NCI-H146 treated with DMSO at 0.1 percent for 48 hours (cell line): ENCODE data around the gene AIFM2.
"Not testable (repeated sequence)": the region's sequence is repeated elsewhere in the genome, so short reads cannot be mapped to it uniquely, and the experiment has no call there.

Experiments
- DNase-seq: peaks from one replicate; lab custom pipeline; 2025; ENCODE audit not compliant: unreplicated experiment; lab: John Stamatoyannopoulos, UW

The AIFM2 gene

GRCh38 chr10:70123817-70124216 lies 8.8 kb downstream of the AIFM2 start:
- DNase-seq, result no peak

GRCh38 chr10:70123166-70123565 lies 9.5 kb downstream of the AIFM2 start:
- not testable (repeated sequence) for DNase-seq

GRCh38 chr10:70122742-70123141 lies 9.9 kb downstream of the AIFM2 start:
- no peak for DNase-seq

- no peak for DNase-seq
Observed at GRCh38 chr10:70121281-70121949, 11.2 kb downstream of the AIFM2 start.

- DNase-seq, result no peak
Observed at GRCh38 chr10:70120417-70120816, 12.2 kb downstream of the AIFM2 start.

GRCh38 chr10:70119623-70120022 lies 13.0 kb downstream of the AIFM2 start:
- no peak for DNase-seq

- DNase-seq, result no peak
Observed at GRCh38 chr10:70119197-70119596, 13.4 kb downstream of the AIFM2 start.

- no peak for DNase-seq
Observed at GRCh38 chr10:70118196-70118595, 14.4 kb downstream of the AIFM2 start.

- DNase-seq, result no peak
Observed at GRCh38 chr10:70117646-70118045, 15.0 kb downstream of the AIFM2 start.

- peak; percentile 27 for DNase-seq
Observed at GRCh38 chr10:70115948-70116682, 16.5 kb downstream of the AIFM2 start.

- DNase-seq, result no peak
Observed at GRCh38 chr10:70114902-70115301, 17.7 kb downstream of the AIFM2 start.

GRCh38 chr10:70112071-70112470 lies 20.6 kb downstream of the AIFM2 start:
- no peak for DNase-seq

- no peak for DNase-seq
Observed at GRCh38 chr10:70111496-70111895, 21.1 kb downstream of the AIFM2 start.

- DNase-seq, result no peak
Observed at GRCh38 chr10:70109064-70109729, 23.4 kb downstream of the AIFM2 start.

GRCh38 chr10:70106958-70107791 lies 25.4 kb downstream of the AIFM2 start:
- peak; percentile 33 for DNase-seq

- DNase-seq, result no peak
Observed at GRCh38 chr10:70101668-70102067, 31.0 kb downstream of the AIFM2 start.

GRCh38 chr10:70101068-70101562 lies 31.5 kb downstream of the AIFM2 start:
- not testable (repeated sequence) for DNase-seq

- no peak for DNase-seq
Observed at GRCh38 chr10:70098271-70098670, 34.4 kb downstream of the AIFM2 start.

GRCh38 chr10:70097459-70097858 lies 35.2 kb downstream of the AIFM2 start:
- DNase-seq, result no peak

- no peak for DNase-seq
Observed at GRCh38 chr10:70096705-70097420, 35.8 kb downstream of the AIFM2 start.
